ENCODE results near the gene ADAM11.

DNA sequence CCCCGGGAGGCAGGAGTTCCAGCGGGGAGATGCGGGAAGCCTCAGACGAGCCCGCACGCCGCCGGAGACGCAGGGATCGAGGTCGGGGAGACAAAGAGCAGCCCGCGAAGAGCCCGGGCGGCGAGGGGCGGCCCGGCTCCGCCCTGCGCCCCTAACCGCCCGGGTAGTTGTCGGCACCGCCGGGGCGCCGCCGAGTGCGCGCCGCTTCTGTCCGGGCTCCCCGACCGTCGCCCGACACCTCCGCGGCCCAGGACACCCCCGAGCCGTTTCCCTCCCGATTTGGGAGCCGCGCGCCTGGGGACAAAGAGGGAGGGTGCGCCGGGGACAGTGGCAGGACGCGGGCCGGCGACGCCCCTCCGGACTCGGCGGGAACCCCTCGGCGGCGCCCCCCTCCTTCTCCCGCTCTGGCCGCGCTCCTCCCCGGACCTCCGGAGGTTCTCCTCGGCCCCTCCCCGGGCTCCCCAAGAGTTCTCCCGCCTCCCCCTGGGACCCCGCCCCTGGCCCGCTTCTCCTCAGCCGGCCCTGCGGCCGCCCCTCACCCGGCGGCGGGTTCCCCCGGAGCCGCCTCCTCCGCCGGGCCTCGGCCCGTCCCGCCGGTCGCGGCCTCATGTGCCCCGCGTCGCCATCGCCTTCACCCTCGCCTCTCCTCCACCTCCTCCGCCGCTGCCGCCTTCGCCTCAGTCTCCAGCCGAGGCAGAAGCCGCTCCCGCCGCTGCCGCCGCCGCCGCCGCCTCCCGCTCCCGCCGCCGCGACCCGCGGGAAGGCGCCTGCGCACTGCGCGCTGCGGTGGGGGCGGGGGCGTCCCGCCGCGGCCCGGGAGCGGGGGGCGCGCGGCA, 71.0 kb downstream of the ADAM11 start, which contains the start of gene GJC1:
- no peak for TF ChIP-seq CTCF (optimal IDR thresholded peaks at IDR 0.05 in 1 of 3, IDR thresholded peaks at IDR 0.05 in 1 of 3, conservative IDR thresholded peaks at IDR 0.05 in 1 of 3; ENCODE audit: extremely low read depth in 1 of 3, insufficient read depth in 2 of 3, low read length in 3 of 3)
- TF ChIP-seq EZH2 (IDR thresholded peaks at IDR 0.05; ENCODE audit: low read length): no peak
